Panc1 (cell line): ENCODE results near the gene KRTAP10-9. TPM values are rescaled to one million over a fixed set of nuclear protein-coding genes. Genes with fewer than 3 reads are reported as not detected.

Experiments
- ATAC-seq: fragments of 200-7000 bp; cut with Tn5 transposase; 2 replicates; pipeline ENCODE4 v1.9.1; 2020; ENCODE audit warnings: mild to moderate bottlenecking, moderate library complexity
- BruUV-seq: library from RNA; stranded (reverse); fragments of 400-500 nt; replicated peaks from 2 replicates; lab custom pipeline; 2021; lab: Mats Ljungman, UMichigan
- CTCF ChIA-PET: fragments of 300-600 bp; sonication (Branson Sonifier 250); formaldehyde crosslinking; loops from one replicate; lab custom pipeline; 2022; ENCODE audit warnings: antibody characterized with exemption; lab: Charles Lee
- POLR2A ChIA-PET: fragments of 300-600 bp; sonication (Branson Sonifier 250); formaldehyde crosslinking; loops from one replicate; lab custom pipeline; 2022; ENCODE audit warnings: antibody characterized with exemption; lab: Charles Lee
- DNase-seq: peaks from one replicate; pipeline ENCODE4 v3.0.0-alpha.2; 2010; ENCODE audit warnings: low read depth, low spot score
- H3K27ac ChIP-seq: 2 replicates; pipeline ENCODE4 v1.5.1; 2011; ENCODE audit warnings: mild to moderate bottlenecking, low read length, inconsistent platforms
- H3K27me3 ChIP-seq: fragments of 200-500 bp; sonication (Bioruptor generic); 2 replicates; pipeline ENCODE4 v1.6.0; 2014; ENCODE audit warnings: low read length, inconsistent platforms; ENCODE audit not compliant: control insufficient read depth, insufficient read depth
- H3K36me3 ChIP-seq: fragments of 200-500 bp; sonication (Bioruptor generic); 2 replicates; pipeline ENCODE4 v1.5.1; 2014; ENCODE audit warnings: inconsistent platforms, mild to moderate bottlenecking, low read length, moderate library complexity; ENCODE audit not compliant: control insufficient read depth, insufficient read depth
- H3K4me1 ChIP-seq: 2 replicates; pipeline ENCODE4 v1.5.1; 2011; ENCODE audit warnings: inconsistent platforms, mild to moderate bottlenecking, low read length, moderate library complexity; ENCODE audit not compliant: control insufficient read depth, insufficient read depth
- H3K4me3 ChIP-seq, 2 experiments: 2 replicates each; pipeline ENCODE4 v1.5.1; 2011 to 2012; ENCODE audit warnings: low read depth in 2 of 2, low read length in 2 of 2, mild to moderate bottlenecking in 2 of 2, inconsistent platforms in 1 of 2, moderate library complexity in 1 of 2
- H3K9me3 ChIP-seq: fragments of 200-500 bp; sonication (Bioruptor generic); 2 replicates; pipeline ENCODE4 v1.5.1; 2014; ENCODE audit warnings: low read depth, mild to moderate bottlenecking, inconsistent platforms, low read length, moderate library complexity; ENCODE audit not compliant: control insufficient read depth, insufficient read depth
- POLR2AphosphoS5 ChIP-seq: IDR thresholded peaks from 2 replicates; pipeline ENCODE4 v1.6.1; 2012; ENCODE audit warnings: mild to moderate bottlenecking, low read depth, low read length, moderate library complexity
- REST ChIP-seq, 2 experiments: IDR thresholded peaks; 2 replicates each; pipeline ENCODE4 v1.6.1; 2011 to 2012; ENCODE audit warnings: low read depth in 2 of 2, control low read depth in 1 of 2, low read length in 1 of 2, mild to moderate bottlenecking in 1 of 2, moderate library complexity in 1 of 2; ENCODE audit not compliant: insufficient read depth in 1 of 2
- SIN3A ChIP-seq: IDR thresholded peaks from 2 replicates; pipeline ENCODE4 v1.6.1; 2012; ENCODE audit warnings: low read depth, mild to moderate bottlenecking, low read length, moderate library complexity, borderline replicate concordance; ENCODE audit not compliant: insufficient read depth
- TCF7L2 ChIP-seq: IDR thresholded peaks from 2 replicates; pipeline ENCODE4 v1.6.1; 2011; ENCODE audit warnings: mild to moderate bottlenecking, low read depth, low read length, inconsistent platforms
- in situ Hi-C: cut with HindIII; loops from 2 replicates; pipeline ENCODE4 v1.10.0; 2016; ENCODE audit warnings: low sequenced_read_pairs, low pct_unique_long_range_greater_than_20kb
- intact Hi-C: fragments of 100-400 bp; cut with micrococcal nuclease; formaldehyde crosslinking; loops from one replicate; pipeline ENCODE4 v1.10.0; 2022; ENCODE audit not compliant: unreplicated experiment
- total RNA-seq: library from RNA; stranded (reverse); gene quantifications from one replicate; pipeline ENCODE4 v1.2.1, GENCODE V29; 2021; ENCODE audit not compliant: unreplicated experiment
- TF ChIP-seq, protein P1 (sequence below): fragments of 450-650 bp; IDR thresholded peaks from 2 replicates; pipeline ENCODE4 v1.5.1; 2017; ENCODE audit warnings: mild to moderate bottlenecking

Gene KRTAP10-9
- total RNA-seq, 1 experiment from 2014 or later: not detected

DNA sequence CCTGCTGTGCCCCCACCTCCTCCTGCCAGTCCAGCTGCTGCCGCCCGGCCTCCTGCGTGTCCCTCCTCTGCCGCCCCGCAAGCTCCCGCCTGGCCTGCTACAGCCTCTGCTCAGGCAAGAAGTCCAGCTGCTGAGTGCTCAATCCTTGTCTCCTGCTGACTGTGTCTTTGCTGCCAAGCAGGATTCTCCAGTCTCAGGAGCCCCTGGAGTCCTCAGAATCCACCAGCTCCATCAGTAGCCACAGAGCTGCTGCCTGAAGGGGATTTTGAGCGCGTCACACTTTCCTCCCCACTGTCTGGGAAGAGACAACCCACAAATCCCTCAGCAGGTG lies 20.3 kb downstream of the KRTAP10-9 start:
- H3K4me3 ChIP-seq: no peak overlapping the region
- no peaks in the 10 kb centered on the region for H3K27me3 ChIP-seq
- H3K4me1 ChIP-seq: no peaks in the 10 kb centered on the region
- H3K9me3 ChIP-seq: no peaks in the 10 kb centered on the region
- intact Hi-C loops: no loop called here
- no peak for DNase-seq
- no peak overlapping the region for H3K27ac ChIP-seq
- H3K36me3 ChIP-seq: no peaks in the 10 kb centered on the region
- no TSS peak for BruUV-seq
- TF ChIP-seq SIN3A (no peak), REST (IDR thresholded peaks at IDR 0.05; ENCODE audit: insufficient read depth in 1 of 2, low read depth in 2 of 2, low read length in 1 of 2) (no peak), POLR2AphosphoS5 (no peak), TCF7L2 (no peak)
- TF ChIP-seq, protein P1, sequence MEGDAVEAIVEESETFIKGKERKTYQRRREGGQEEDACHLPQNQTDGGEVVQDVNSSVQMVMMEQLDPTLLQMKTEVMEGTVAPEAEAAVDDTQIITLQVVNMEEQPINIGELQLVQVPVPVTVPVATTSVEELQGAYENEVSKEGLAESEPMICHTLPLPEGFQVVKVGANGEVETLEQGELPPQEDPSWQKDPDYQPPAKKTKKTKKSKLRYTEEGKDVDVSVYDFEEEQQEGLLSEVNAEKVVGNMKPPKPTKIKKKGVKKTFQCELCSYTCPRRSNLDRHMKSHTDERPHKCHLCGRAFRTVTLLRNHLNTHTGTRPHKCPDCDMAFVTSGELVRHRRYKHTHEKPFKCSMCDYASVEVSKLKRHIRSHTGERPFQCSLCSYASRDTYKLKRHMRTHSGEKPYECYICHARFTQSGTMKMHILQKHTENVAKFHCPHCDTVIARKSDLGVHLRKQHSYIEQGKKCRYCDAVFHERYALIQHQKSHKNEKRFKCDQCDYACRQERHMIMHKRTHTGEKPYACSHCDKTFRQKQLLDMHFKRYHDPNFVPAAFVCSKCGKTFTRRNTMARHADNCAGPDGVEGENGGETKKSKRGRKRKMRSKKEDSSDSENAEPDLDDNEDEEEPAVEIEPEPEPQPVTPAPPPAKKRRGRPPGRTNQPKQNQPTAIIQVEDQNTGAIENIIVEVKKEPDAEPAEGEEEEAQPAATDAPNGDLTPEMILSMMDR: no peak
- ChIA-PET CTCF (no interaction called here), POLR2A (no interaction called here)
- in situ Hi-C loops: no loop called here
- ATAC-seq: no peak

DNA sequence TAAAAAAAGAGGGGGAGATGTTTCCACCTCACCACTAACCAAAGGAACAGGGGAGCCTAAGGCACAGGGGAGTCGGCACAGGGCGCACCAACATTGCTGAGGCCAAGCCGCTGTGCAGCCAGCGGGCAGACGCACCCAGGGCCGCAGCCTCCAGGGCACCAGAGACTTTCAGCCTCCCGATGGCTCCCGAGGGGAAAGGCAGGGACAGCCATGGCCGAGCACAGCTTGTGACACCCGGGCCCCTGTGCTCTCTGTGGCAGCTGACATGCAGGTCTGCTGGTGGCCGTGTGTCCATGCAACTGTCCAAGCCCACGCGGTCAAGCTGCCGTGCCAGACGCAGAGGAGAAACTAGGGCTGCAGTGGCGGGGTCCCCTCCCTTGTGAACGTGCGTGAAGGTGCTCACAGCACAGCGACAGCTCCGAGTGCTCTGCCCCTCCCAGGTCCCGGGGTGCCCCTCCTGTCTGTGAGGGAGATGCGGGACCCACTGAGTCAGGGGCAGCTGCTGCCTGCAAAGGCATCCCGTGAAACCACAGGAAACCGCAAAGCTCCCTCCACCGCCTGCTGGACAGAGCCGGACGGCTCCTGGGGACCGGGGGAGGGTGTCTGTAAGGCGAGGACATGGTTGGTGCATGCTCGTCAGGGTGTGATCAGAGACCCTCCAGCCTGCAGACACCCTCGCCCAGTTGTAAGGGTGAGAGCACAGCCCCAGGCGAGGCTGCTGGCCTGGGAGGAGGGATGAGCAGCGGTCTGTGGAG lies 21.8 kb downstream of the KRTAP10-9 start:
- Histone ChIP-seq H3K4me3 (no peak overlapping the region), H3K4me1 (no peaks in the 10 kb centered on the region), H3K27ac (no peak overlapping the region), H3K36me3 (no peaks in the 10 kb centered on the region), H3K9me3 (no peaks in the 10 kb centered on the region), H3K27me3 (no peaks in the 10 kb centered on the region)
- intact Hi-C loops: no loop called here
- ATAC-seq: no peak
- no peak for DNase-seq
- BruUV-seq: no TSS peak
- ChIA-PET CTCF (no interaction called here), POLR2A (no interaction called here)
- TF ChIP-seq REST (IDR thresholded peaks at IDR 0.05; ENCODE audit: insufficient read depth in 1 of 2, low read depth in 2 of 2, low read length in 1 of 2) (no peak), POLR2AphosphoS5 (no peak), SIN3A (no peak), TCF7L2 (no peak)
- TF ChIP-seq, protein P1: no peak
- in situ Hi-C loops: no loop called here
